T-helper 17 cell (primary cell): Measurements from ENCODE around the gene HOXB8. TPM values are rescaled to one million over a fixed set of nuclear protein-coding genes. Genes with fewer than 3 reads are reported as not detected.
A peak's percentile ranks its signal among the peaks of the same experiment; 100 is the strongest.

ENCODE experiments used
- ATAC-seq: fragments of 150-1000 bp; cut with Tn5 transposase; 2 replicates; pipeline ENCODE4 v1.10.0; 2021; ENCODE audit warnings: mild to moderate bottlenecking, moderate library complexity
- DNase-seq, 3 donors: peaks; one replicate each; pipeline versions ENCODE4 v3.0.0 to v3.0.0-alpha.2; 2020 to 2021
- H3K9me3 ChIP-seq: one replicate; pipeline ENCODE4 v1.7.0; 2013; ENCODE audit warnings: low read length, mild to moderate bottlenecking; ENCODE audit not compliant: control insufficient read depth, poor library complexity, severe bottlenecking
- H3K27ac Mint-ChIP-seq: one replicate; pipeline ENCODE4 v1.8.0; 2022; ENCODE audit warnings: mild to moderate bottlenecking, moderate library complexity, mixed read lengths
- H3K27me3 Mint-ChIP-seq: one replicate; pipeline ENCODE4 v1.8.0; 2022; ENCODE audit warnings: mixed read lengths
- H3K36me3 Mint-ChIP-seq: one replicate; pipeline ENCODE4 v1.8.0; 2022; ENCODE audit warnings: low read depth, mixed read lengths
- H3K4me1 Mint-ChIP-seq: one replicate; pipeline ENCODE4 v1.8.0; 2022; ENCODE audit warnings: mild to moderate bottlenecking, mixed read lengths
- H3K4me3 Mint-ChIP-seq: one replicate; pipeline ENCODE4 v1.8.0; 2022; ENCODE audit warnings: mild to moderate bottlenecking, moderate library complexity, mixed read lengths
- total RNA-seq, 4 donors: library from RNA in 2 of 4; stranded (reverse) in 2 of 4; gene quantifications; one replicate each; pipeline ENCODE4 v1.2.3 and lab custom pipeline; 2022 to 2026

HOXB8 gene
- total RNA-seq, 2 donors from 2014 or later, result not detected

- Mint-ChIP-seq H3K27ac (no peak overlapping the region), H3K36me3 (peaks cover 3% of the 10 kb centered on the region), H3K4me1 (peaks cover 10% of the 10 kb centered on the region), H3K4me3 (no peak overlapping the region), H3K27me3 (peaks cover 6% of the 10 kb centered on the region)
- ATAC-seq, result no peak
- no peaks in the 10 kb centered on the region for H3K9me3 ChIP-seq
- DNase-seq, result no peak
Observed at GRCh38 chr17:48569674-48570324, 45.3 kb downstream of the HOXB8 start.

DNA sequence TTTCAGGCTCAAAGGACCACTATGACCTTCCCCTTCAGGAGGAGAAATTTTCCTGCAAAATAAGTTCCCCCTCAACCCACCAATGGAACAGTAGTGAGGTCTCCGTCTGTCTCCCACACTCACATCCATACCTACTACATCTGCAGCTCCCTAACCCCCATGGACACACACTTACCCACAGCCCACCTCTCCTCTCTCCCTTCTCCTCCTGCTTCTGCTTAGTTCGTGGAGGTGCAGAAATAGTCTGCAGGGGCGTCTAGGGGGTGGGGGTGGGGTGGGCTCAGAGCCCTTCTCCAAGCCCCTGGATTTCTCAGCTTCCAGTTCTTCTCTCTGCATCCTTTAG, 45.9 kb downstream of the HOXB8 start:
- Mint-ChIP-seq H3K27ac (no peak overlapping the region), H3K4me1 (peaks cover 10% of the 10 kb centered on the region), H3K4me3 (no peak overlapping the region), H3K27me3 (peaks cover 6% of the 10 kb centered on the region), H3K36me3 (peaks cover 3% of the 10 kb centered on the region)
- no peaks in the 10 kb centered on the region for H3K9me3 ChIP-seq
- no peak for ATAC-seq
- no peak for DNase-seq

DNA sequence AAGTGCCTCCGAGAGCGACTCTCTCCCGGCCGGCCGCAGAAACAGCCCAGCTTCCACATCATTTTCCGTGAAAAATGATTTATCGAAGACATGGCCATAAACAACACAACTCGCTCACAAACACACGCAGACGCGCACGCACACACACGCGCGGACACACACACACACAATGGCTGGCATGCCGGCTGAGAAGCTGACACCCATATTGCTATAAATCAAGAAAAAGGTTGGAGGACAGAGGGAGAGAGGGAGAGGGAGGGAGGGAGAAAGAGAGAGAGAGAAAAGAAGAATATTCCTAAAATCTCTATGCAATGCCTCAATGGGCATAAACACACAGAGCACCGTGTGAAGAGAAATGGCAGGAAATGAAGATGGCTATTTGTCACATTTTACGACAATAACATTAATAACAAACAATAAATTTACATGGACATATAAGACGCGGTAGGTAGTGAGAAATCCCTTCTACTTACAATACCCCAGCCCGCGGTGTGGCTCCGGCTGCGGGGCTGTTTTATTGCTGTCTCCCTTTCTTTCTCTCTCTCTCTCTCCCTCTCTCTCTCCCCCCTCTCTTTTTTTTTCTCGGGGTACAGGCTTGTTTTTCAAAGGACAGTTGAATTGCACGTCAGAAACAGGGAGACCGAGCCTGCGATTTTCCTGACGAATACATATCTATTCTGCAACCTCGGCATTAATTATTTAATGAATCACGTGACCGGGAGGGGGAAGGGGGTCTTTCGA, 46.4 kb downstream of the HOXB8 start:
- H3K27ac Mint-ChIP-seq, result no peak overlapping the region
- H3K27me3 Mint-ChIP-seq, result peaks cover 8% of the 10 kb centered on the region
- DNase-seq (no peak), ATAC-seq (no peak)
- H3K4me1 Mint-ChIP-seq, result peaks cover 10% of the 10 kb centered on the region
- peak overlapping the region; percentile 33 for H3K4me3 Mint-ChIP-seq
- no peaks in the 10 kb centered on the region for H3K9me3 ChIP-seq
- H3K36me3 Mint-ChIP-seq, result peaks cover 3% of the 10 kb centered on the region

DNA sequence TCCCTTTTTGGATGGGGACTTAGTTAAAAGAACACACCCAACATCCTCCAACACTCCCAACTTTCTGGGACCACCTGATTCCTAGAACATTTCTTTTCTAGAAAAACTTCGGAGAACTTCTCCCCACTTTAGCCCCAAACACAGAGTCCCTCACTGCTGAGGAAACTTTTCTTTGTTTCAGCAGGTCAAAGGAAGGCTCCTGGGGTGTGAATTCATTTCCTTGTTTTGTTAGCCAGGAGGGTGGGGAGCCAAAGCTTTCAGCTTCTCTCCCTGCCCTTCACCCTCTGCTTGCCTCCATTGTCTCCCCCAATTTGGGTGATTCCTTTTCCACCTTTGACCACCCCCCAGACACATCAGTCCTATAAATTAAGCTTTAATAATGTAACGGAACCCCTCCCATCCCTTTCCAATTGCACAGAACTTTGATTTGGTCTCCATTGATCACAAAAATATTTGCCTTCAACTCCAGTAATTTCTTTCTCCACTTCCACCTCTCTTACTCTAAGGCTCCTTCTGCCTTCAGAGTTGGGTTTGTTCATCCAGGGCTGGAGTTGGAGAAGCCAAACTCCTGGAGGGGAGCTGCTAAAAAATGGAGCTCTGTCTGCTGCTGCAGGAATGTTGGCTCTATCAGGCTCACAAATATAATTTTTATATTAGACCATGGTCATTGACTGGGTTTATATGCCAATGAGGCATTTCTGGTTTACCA, 47.3 kb downstream of the HOXB8 start:
- ATAC-seq (no peak), DNase-seq (no peak)
- Mint-ChIP-seq H3K36me3 (peaks cover 3% of the 10 kb centered on the region), H3K4me1 (peaks cover 6% of the 10 kb centered on the region), H3K27ac (no peak overlapping the region), H3K4me3 (peak overlapping the region; percentile 33), H3K27me3 (peaks cover 16% of the 10 kb centered on the region)
- no peaks in the 10 kb centered on the region for H3K9me3 ChIP-seq

GRCh38 chr17:48567209-48567608, 47.9 kb downstream of the HOXB8 start:
- Mint-ChIP-seq H3K36me3 (peaks cover 3% of the 10 kb centered on the region), H3K4me3 (no peak overlapping the region), H3K27me3 (peaks cover 16% of the 10 kb centered on the region), H3K27ac (no peak overlapping the region), H3K4me1 (peaks cover 8% of the 10 kb centered on the region)
- no peaks in the 10 kb centered on the region for H3K9me3 ChIP-seq
- ATAC-seq (no peak), DNase-seq (no peak)

DNA sequence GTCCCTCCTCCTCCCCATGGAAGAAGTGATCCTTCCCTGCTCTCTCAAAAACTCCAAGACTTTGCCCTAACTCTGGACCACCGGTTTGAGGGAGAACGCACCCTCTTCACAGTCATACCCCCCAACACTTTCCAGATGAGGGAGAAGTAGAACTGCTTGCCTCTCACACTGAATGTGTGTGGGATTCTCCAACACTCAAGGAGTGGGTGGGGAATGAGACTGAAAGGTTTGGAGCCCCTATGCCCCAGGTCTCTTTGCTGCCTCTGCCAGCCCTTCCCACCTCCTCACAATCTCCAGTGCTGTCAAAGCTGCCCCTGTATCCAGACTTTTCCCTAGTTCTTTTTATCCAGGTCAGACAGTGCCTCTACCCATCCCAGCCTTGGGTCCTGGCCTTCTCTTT, 48.4 kb downstream of the HOXB8 start:
- Mint-ChIP-seq H3K4me1 (peaks cover 11% of the 10 kb centered on the region), H3K27me3 (peaks cover 12% of the 10 kb centered on the region), H3K27ac (no peak overlapping the region), H3K36me3 (peaks cover under 1% of the 10 kb centered on the region), H3K4me3 (no peak overlapping the region)
- no peaks in the 10 kb centered on the region for H3K9me3 ChIP-seq
- ATAC-seq, result no peak
- DNase-seq, result no peak

DNA sequence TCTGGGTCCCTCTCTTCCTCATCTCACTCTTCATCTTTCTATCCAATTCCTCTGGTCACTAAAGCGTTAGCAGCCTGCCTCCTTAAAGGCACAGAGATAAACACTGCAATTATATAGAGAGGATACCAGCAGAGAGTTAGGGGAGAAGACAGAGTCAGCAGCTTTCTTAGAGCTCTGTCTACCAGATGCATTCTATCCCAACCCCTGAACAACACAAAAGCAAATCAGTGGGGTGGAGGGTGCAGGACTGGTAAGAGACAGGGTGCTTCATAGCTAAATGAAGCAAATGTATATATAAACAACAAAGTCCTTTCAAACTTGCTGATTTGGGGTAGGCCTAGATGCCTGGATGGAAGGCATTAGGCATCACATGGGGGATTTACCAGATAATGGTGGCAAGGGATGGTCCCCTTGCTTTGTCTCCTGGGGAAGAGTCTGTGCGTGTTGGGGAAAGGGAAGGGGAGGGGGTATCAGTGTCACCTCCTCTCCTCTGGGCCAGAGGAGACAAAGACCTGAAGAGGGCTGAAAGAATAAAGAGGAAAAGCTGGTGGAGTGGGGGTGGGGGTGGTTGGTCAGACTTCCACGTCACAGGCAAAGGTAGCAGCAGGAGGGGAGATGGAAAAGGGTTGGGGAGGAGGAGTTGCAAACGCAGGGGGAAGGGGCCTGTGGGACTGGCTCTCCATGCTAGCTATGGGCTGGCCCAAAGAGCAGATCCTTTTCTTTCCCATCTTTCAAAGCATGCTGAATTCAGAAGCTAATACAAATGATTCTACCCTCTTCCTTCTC, 49.0 kb downstream of the HOXB8 start:
- Mint-ChIP-seq H3K27ac (no peak overlapping the region), H3K4me3 (no peak overlapping the region), H3K36me3 (no peaks in the 10 kb centered on the region), H3K4me1 (peaks cover 17% of the 10 kb centered on the region), H3K27me3 (peaks cover 10% of the 10 kb centered on the region)
- no peak for DNase-seq
- no peak for ATAC-seq
- H3K9me3 ChIP-seq, result no peaks in the 10 kb centered on the region

GRCh38 chr17:48565022-48565554, 50.0 kb downstream of the HOXB8 start:
- Mint-ChIP-seq H3K27ac (no peak overlapping the region), H3K4me3 (no peak overlapping the region), H3K36me3 (no peaks in the 10 kb centered on the region), H3K27me3 (peaks cover 10% of the 10 kb centered on the region), H3K4me1 (peaks cover 17% of the 10 kb centered on the region)
- ATAC-seq, result no peak
- no peak for DNase-seq
- no peaks in the 10 kb centered on the region for H3K9me3 ChIP-seq

GRCh38 chr17:48564188-48565021, 50.7 kb downstream of the HOXB8 start:
- peaks cover 17% of the 10 kb centered on the region for H3K4me1 Mint-ChIP-seq
- H3K27ac Mint-ChIP-seq, result no peak overlapping the region
- ATAC-seq (no peak), DNase-seq (no peak)
- peaks cover 13% of the 10 kb centered on the region for H3K27me3 Mint-ChIP-seq
- no peak overlapping the region for H3K4me3 Mint-ChIP-seq
- H3K9me3 ChIP-seq, result no peaks in the 10 kb centered on the region
- H3K36me3 Mint-ChIP-seq, result no peaks in the 10 kb centered on the region

DNA sequence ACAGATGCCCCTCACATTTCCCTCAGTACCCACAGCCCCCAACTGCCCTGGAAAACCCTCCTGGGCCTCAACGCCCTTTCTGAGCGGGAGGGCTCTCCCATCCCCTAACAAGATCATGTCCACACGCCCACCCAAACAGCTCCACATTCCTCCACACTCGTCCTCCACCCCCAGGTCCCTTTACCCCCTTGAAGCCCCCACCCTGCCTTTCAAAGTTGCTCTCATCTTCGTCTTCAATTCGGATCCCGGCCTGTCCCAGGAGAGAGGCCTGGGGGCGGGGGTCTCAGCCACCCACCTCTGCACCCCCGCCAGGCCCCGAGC, 51.3 kb downstream of the HOXB8 start:
- Mint-ChIP-seq H3K4me3 (peak overlapping the region; percentile 39), H3K36me3 (peaks cover under 1% of the 10 kb centered on the region), H3K27me3 (peaks cover 19% of the 10 kb centered on the region), H3K4me1 (peaks cover 17% of the 10 kb centered on the region), H3K27ac (no peak overlapping the region)
- DNase-seq (no peak), ATAC-seq (no peak)
- no peaks in the 10 kb centered on the region for H3K9me3 ChIP-seq

DNA sequence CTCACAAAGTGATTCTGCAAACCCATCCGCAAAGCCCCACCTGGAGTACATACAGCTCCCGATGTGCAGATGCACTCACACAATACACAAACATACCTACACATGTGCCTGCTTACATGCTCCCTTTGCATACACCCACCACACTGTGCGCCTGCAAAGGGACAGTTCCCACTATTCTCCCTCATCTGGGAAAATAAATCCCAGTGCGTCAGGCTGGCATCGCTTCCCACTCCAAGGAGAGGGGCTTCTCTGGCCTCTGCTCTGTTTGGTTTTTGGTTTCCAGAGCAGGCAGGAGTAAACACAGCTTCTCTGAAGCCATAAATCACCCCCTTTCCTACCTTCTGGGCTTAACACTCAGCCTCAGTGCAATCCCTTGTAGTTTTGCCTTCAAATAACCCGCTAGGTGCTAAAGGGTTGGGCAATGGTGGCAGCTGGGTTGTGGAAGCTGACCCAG, 51.7 kb downstream of the HOXB8 start:
- peaks cover 23% of the 10 kb centered on the region for H3K27me3 Mint-ChIP-seq
- no peak overlapping the region for H3K27ac Mint-ChIP-seq
- DNase-seq, result no peak
- ATAC-seq, result no peak
- peak overlapping the region; percentile 39 for H3K4me3 Mint-ChIP-seq
- peaks cover 3% of the 10 kb centered on the region for H3K36me3 Mint-ChIP-seq
- peaks cover 14% of the 10 kb centered on the region for H3K4me1 Mint-ChIP-seq
- H3K9me3 ChIP-seq, result no peaks in the 10 kb centered on the region

- ATAC-seq (no peak), DNase-seq (no peak)
- no peak overlapping the region for H3K4me3 Mint-ChIP-seq
- peaks cover 11% of the 10 kb centered on the region for H3K4me1 Mint-ChIP-seq
- no peaks in the 10 kb centered on the region for H3K9me3 ChIP-seq
- no peak overlapping the region for H3K27ac Mint-ChIP-seq
- peaks cover 3% of the 10 kb centered on the region for H3K36me3 Mint-ChIP-seq
- peaks cover 28% of the 10 kb centered on the region for H3K27me3 Mint-ChIP-seq
Observed at GRCh38 chr17:48562934-48563333, 52.2 kb downstream of the HOXB8 start.
